ENCODE measurements around the gene SMAP2. TPM values are rescaled to one million over a fixed set of nuclear protein-coding genes. Genes with fewer than 3 reads are reported as not detected.

Gene SMAP2
- total and polyA plus RNA-seq, 11 donors: 8.9 to 44.4 (median 12.9) TPM

- Histone ChIP-seq H3K4me3 (peak overlapping the region in 5 of 12 donors; percentile 68 to 85 (median 79)), H3K4me1 (peaks cover 0 to 16% (median 10%) of the 10 kb centered on the region in 12 donors), H3K9me3 (peaks cover 0 to 56% (median 13%) of the 10 kb centered on the region in 12 donors), H3K27ac (peak overlapping the region in 3 of 12 donors; percentile 86 to 94 (median 86)), H3K27me3 (no peaks in the 10 kb centered on the region), H3K36me3 (peaks cover 0 to 6% (median 0%) of the 10 kb centered on the region in 9 donors)
- TF ChIP-seq POLR2A (IDR thresholded peaks at IDR 0.05) (no peak), CTCF (IDR thresholded peaks at IDR 0.05) (no peak)
- intact Hi-C loops (cut with DNase I): loop anchor here in 1 of 10 donors (5.0 kb wide), 1 partner anchor 56 kb away; the partner anchor contains the start of gene EXO5
- WGBS, 4 donors: 84 to 95% (median 92%) methylated on average over 1 of the region's 1 CpG
- no peak for DNase-seq
- ATAC-seq: no peak
Measured at GRCh38 chr1:40451238-40451585, 77.7 kb downstream of the SMAP2 start.

GRCh38 chr1:40454873-40455272, 81.3 kb downstream of the SMAP2 start:
- intact Hi-C loops (cut with DNase I): loop anchor here in 1 of 10 donors (5.0 kb wide), 1 partner anchor 52 kb away; the partner anchor contains the start of gene EXO5
- DNase-seq: no peak
- Histone ChIP-seq H3K36me3 (peaks cover 0 to 40% (median 8%) of the 10 kb centered on the region in 9 donors), H3K4me1 (peaks cover 0 to 11% (median 6%) of the 10 kb centered on the region in 12 donors), H3K27me3 (no peaks in the 10 kb centered on the region), H3K4me3 (no peak overlapping the region), H3K27ac (no peak overlapping the region), H3K9me3 (peaks cover 0 to 82% (median 42%) of the 10 kb centered on the region in 12 donors)
- TF ChIP-seq POLR2A (IDR thresholded peaks at IDR 0.05): no peak
- no peak for TF ChIP-seq CTCF (IDR thresholded peaks at IDR 0.05)
- WGBS, 4 donors: 51 to 98% (median 93%) methylated on average over 1 of the region's 1 CpG
- ATAC-seq: no peak

GRCh38 chr1:40462956-40463590, 89.5 kb downstream of the SMAP2 start:
- TF ChIP-seq CTCF (IDR thresholded peaks at IDR 0.05) (no peak), POLR2A (IDR thresholded peaks at IDR 0.05) (no peak)
- Histone ChIP-seq H3K36me3 (peaks cover 0 to 64% (median 2%) of the 10 kb centered on the region in 9 donors), H3K27me3 (no peaks in the 10 kb centered on the region), H3K9me3 (peaks cover 4 to 100% (median 95%) of the 10 kb centered on the region in 12 donors), H3K27ac (no peak overlapping the region), H3K4me1 (no peaks in the 10 kb centered on the region), H3K4me3 (no peak overlapping the region)
- DNase-seq: no peak
- WGBS, 4 donors: 94 to 99% (median 96%) methylated on average over 3 of the region's 3 CpGs
- intact Hi-C loops (cut with DNase I): no loop called here
- ATAC-seq: no peak

- Histone ChIP-seq H3K4me1 (no peaks in the 10 kb centered on the region), H3K4me3 (no peak overlapping the region), H3K36me3 (peaks cover 0 to 6% (median 0%) of the 10 kb centered on the region in 9 donors), H3K27me3 (no peaks in the 10 kb centered on the region), H3K9me3 (peaks cover 0 to 92% (median 74%) of the 10 kb centered on the region in 12 donors), H3K27ac (no peak overlapping the region)
- intact Hi-C loops (cut with DNase I): no loop called here
- ATAC-seq (no peak), DNase-seq (no peak)
- 89 to 98% (median 96%) methylated on average over 2 of the region's 2 CpGs for WGBS, 4 donors
- TF ChIP-seq CTCF (IDR thresholded peaks at IDR 0.05) (no peak), POLR2A (IDR thresholded peaks at IDR 0.05) (no peak)
Measured at GRCh38 chr1:40469327-40469726, 95.8 kb downstream of the SMAP2 start.

Other genes with a start within 250 kb of the SMAP2 start
- 10 to 100 TPM in 8 of 9 donors, 1 to 10 TPM in 1; 9.1 to 14.5 (median 12.3) TPM for gene RLF, start 212.3 kb upstream of the SMAP2 start, total RNA-seq
- gene RLF, start 212.3 kb upstream of the SMAP2 start, polyA plus RNA-seq: 1 to 10 TPM; 2.7 to 8.0 TPM
- gene TMCO2, start 125.8 kb upstream of the SMAP2 start, total RNA-seq: not detected
- gene TMCO2, start 125.8 kb upstream of the SMAP2 start, polyA plus RNA-seq: not detected
- 10 to 100 TPM; 26.6 to 43.4 (median 31.7) TPM for gene ZMPSTE24, start 115.5 kb upstream of the SMAP2 start, total RNA-seq
- gene ZMPSTE24, start 115.5 kb upstream of the SMAP2 start, polyA plus RNA-seq: 10 to 100 TPM; 20.3 to 45.8 TPM
- gene COL9A2, start 56.4 kb upstream of the SMAP2 start, total RNA-seq: 1 to 10 TPM in 1 of 9 donors, under 1 TPM in 7, not detected in 1; 0.14 to 1.4 (median 0.50) TPM
- under 1 TPM; 0.26 to 0.91 TPM for gene COL9A2, start 56.4 kb upstream of the SMAP2 start, polyA plus RNA-seq
- 1 to 10 TPM in 5 of 9 donors, under 1 TPM in 4; 0.44 to 2.6 (median 1.1) TPM for gene ZFP69B, start 76.7 kb downstream of the SMAP2 start, total RNA-seq
- gene ZFP69B, start 76.7 kb downstream of the SMAP2 start, polyA plus RNA-seq: 1 to 10 TPM in 1 of 2 donors, under 1 TPM in 1; 0.42 to 1.5 TPM
- 1 to 10 TPM in 8 of 9 donors, under 1 TPM in 1; 0.75 to 3.1 (median 2.0) TPM for gene ZFP69, start 103.6 kb downstream of the SMAP2 start, total RNA-seq
- 1 to 10 TPM; 1.4 to 1.7 TPM for gene ZFP69, start 103.6 kb downstream of the SMAP2 start, polyA plus RNA-seq
- gene EXO5, start 135.0 kb downstream of the SMAP2 start, total RNA-seq: 1 to 10 TPM; 2.7 to 6.4 (median 5.1) TPM
- 1 to 10 TPM; 1.7 to 5.1 TPM for gene EXO5, start 135.0 kb downstream of the SMAP2 start, polyA plus RNA-seq
- gene ZNF684, start 157.9 kb downstream of the SMAP2 start, total RNA-seq: 10 to 100 TPM in 2 of 9 donors, 1 to 10 TPM in 7; 5.2 to 12.1 (median 8.5) TPM
- 1 to 10 TPM; 4.5 to 6.2 TPM for gene ZNF684, start 157.9 kb downstream of the SMAP2 start, polyA plus RNA-seq

All from heart left ventricle (tissue), 16 donors.